ENCODE measurements around the gene ARHGAP19.

ARHGAP19 gene

DNA sequence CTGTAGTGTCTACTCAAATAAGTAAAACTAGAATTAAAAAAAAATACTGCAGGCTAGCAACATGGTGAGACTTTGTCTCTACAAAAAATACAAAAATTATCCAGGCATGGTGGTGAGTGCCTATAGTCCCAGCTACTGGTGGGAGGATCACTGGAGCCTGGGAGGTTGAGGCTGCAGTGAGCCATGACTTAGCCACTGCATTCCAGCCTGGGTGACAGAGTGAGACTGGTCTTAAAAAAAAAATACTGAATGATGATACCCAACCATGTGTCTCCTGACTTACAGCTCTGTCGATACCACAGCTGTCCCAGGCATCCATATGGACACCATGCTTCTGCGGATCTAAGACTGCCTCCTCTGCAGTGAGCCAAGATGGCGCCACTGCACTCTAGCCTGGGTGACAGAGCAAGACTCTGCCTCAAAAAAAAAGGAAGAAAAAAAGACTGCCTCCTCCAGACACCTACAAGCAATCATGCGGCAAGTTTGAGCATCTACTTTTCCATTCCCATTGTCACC lies 18.7 kb upstream of the ARHGAP19 start:
- DNase-seq (ENCODE audit: low spot score) = no peak
- in situ Hi-C loops (cut with MboI; ENCODE audit: low sequenced_read_pairs, unreplicated experiment) = no loop called here
- TF ChIP-seq CTCF (IDR thresholded peaks at IDR 0.05; ENCODE audit: borderline replicate concordance, control extremely low read depth, extremely low read depth, insufficient read depth, missing control alignments) = no peak

DNA sequence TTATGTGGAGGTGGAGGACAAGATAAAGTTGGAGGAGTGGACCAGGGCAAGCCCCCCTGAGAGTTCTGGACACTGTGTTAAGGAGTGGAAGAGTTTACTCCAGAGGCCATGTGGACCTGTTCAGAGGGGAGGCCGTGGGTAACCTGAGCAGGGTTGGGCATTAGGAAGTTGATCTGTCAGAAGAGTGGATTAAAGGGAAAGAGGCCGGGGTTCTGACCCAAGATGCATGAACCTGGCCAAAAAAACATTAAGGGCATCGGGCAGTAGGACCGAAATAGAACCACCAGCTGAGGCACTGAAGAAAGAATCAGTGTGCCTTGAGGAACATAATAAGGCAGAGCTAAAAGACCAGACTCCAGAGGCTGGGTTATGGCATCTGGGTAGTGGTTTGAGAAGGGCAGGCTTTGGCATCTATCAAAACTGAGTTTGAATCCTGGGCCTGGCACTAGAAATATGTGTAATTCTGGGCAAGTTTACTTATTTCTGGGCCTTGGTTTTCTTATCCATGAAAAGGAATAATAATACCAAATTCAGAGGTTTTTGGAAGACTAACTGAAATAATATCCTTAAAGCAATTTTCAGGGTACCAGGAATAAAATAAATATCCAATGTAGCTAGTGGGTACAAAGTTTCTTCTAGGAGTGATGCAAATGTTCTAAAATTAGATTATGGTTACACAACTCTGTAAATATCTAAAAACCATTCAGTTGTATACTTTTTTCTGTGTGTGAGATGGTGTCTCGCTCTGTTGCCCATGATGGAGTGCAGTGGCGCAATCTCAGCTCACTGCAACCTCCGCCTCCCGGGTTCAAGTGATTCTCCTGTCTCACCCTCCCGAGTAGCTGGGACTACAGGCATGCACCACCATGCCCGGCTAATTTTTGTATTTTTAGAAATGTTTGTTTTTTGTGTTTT lies 15.7 kb upstream of the ARHGAP19 start:
- in situ Hi-C loops (cut with MboI; ENCODE audit: low sequenced_read_pairs, unreplicated experiment) = no loop called here
- no peak for TF ChIP-seq CTCF (IDR thresholded peaks at IDR 0.05; ENCODE audit: borderline replicate concordance, control extremely low read depth, extremely low read depth, insufficient read depth, missing control alignments)
- DNase-seq (ENCODE audit: low spot score) = no peak

DNA sequence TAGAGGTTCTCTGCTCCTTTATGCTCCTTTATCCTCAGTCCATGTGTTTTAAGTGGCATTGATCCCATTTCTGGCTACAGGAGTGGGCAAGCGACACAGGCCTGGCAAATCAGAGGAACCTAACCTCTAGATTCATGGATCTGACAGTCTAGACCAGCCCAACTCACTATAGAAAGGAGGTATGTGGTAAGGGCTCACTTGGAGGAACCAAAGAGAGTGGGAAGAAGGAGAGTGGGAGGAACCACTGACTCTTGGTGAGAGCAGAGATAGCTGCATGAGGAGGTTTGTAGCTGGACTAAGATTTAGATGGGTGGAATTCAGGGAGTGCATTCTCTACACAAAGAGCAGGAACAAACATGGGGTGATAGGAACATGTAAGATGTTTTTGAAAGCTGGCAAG lies 15.0 kb upstream of the ARHGAP19 start:
- in situ Hi-C loops (cut with MboI; ENCODE audit: low sequenced_read_pairs, unreplicated experiment) = no loop called here
- no peak for TF ChIP-seq CTCF (IDR thresholded peaks at IDR 0.05; ENCODE audit: borderline replicate concordance, control extremely low read depth, extremely low read depth, insufficient read depth, missing control alignments)

GRCh38 chr10:97302088-97302791 lies 9.8 kb upstream of the ARHGAP19 start:
- in situ Hi-C loops (cut with MboI; ENCODE audit: low sequenced_read_pairs, unreplicated experiment) = no loop called here
- no peak for TF ChIP-seq CTCF (IDR thresholded peaks at IDR 0.05; ENCODE audit: borderline replicate concordance, control extremely low read depth, extremely low read depth, insufficient read depth, missing control alignments)
- DNase-seq (ENCODE audit: low spot score) = no peak

More for the DNA sequence above, 15.0 kb upstream of the ARHGAP19 start:
- DNase-seq (ENCODE audit: low spot score) = no peak

DNA sequence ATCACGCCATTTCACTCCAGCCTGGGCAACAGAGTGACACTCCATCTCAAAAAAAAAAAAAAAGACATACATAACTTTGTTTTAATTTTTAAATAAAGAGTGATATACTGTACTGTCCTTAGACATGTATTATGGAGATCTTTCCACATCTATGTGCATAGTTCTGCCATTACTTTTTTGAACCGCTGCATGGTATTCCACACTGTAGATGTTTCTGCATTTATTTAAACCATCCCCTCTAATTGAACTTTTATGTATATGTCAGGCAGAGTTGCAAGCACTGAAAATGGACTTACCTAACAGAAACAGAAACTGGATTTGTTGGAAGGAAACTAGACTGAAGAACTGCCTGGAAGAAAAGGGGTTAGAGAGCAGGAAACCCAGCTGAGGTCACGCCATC lies 8.5 kb upstream of the ARHGAP19 start:
- TF ChIP-seq CTCF (IDR thresholded peaks at IDR 0.05; ENCODE audit: borderline replicate concordance, control extremely low read depth, extremely low read depth, insufficient read depth, missing control alignments) = no peak
- in situ Hi-C loops (cut with MboI; ENCODE audit: low sequenced_read_pairs, unreplicated experiment) = no loop called here
- no peak for DNase-seq (ENCODE audit: low spot score)

- TF ChIP-seq CTCF (IDR thresholded peaks at IDR 0.05; ENCODE audit: borderline replicate concordance, control extremely low read depth, extremely low read depth, insufficient read depth, missing control alignments) = no peak
- in situ Hi-C loops (cut with MboI; ENCODE audit: low sequenced_read_pairs, unreplicated experiment) = no loop called here
- no peak for DNase-seq (ENCODE audit: low spot score)
Observed at GRCh38 chr10:97298223-97298571, 5.8 kb upstream of the ARHGAP19 start.

All from GM13976 (cell line).